Urinary bladder (tissue), 4 donors: ENCODE data around the gene ZNF410. TPM values are rescaled to one million over a fixed set of nuclear protein-coding genes. Genes with fewer than 3 reads are reported as not detected.
"Not testable (repeated sequence)": the region's sequence is repeated elsewhere in the genome, so short reads cannot be mapped to it uniquely, and the experiment has no call there.

ENCODE experiments used
- DNase-seq: peaks from one replicate; pipeline ENCODE4 v3.0.0-alpha.2; 2015; ENCODE audit errors: extremely low spot score
- H3K27ac ChIP-seq: one replicate; pipeline ENCODE4 v1.5.1; 2013; ENCODE audit warnings: low read depth, mild to moderate bottlenecking, moderate library complexity
- H3K36me3 ChIP-seq: one replicate; pipeline ENCODE4 v1.6.1; 2013; ENCODE audit warnings: mild to moderate bottlenecking, moderate library complexity; ENCODE audit not compliant: insufficient read depth
- H3K4me1 ChIP-seq: one replicate; pipeline ENCODE4 v1.6.1; 2013; ENCODE audit warnings: mild to moderate bottlenecking, moderate library complexity; ENCODE audit not compliant: insufficient read depth
- H3K4me3 ChIP-seq: one replicate; pipeline ENCODE4 v1.5.1; 2013; ENCODE audit warnings: low read depth, low read length
- WGBS: extraction: QIAGEN DNeasy Blood & Tissue Kit; methylation state at CpG from one replicate; pipeline ENCODE4 v1.1.7; 2013; 5-methylcytosine and 5-hydroxymethylcytosine counted together
- polyA plus RNA-seq: library from polyadenylated mRNA; stranded (reverse); fragments of 200-250 nt; gene quantifications from one replicate; pipeline ENCODE4 v1.2.3, GENCODE V29; 2013
- total RNA-seq: library from RNA; depleted of rRNA; stranded (reverse); fragments of >200 nt; gene quantifications from one replicate; pipeline ENCODE4 v1.2.3, GENCODE V29; 2014
- donor health status: healthy with polysubstance abuse.
- donor health status: healthy.

ZNF410 gene
- total and polyA plus RNA-seq, 2 donors: 32.9 to 75.4 TPM

GRCh38 chr14:73869754-73870153, 16.9 kb upstream of the ZNF410 start:
- not testable (repeated sequence) for H3K36me3 ChIP-seq, H3K27ac ChIP-seq, DNase-seq, H3K4me1 ChIP-seq, H3K4me3 ChIP-seq
- 95% methylated on average over 11 of the region's 11 CpGs for WGBS

- no peak for DNase-seq
- Histone ChIP-seq H3K27ac (no peak overlapping the region), H3K4me3 (no peak overlapping the region), H3K36me3 (peaks cover 2% of the 10 kb centered on the region), H3K4me1 (no peaks in the 10 kb centered on the region)
- WGBS: 97% methylated on average over 2 of the region's 2 CpGs
Measured at GRCh38 chr14:73870525-73871235, 16.0 kb upstream of the ZNF410 start.

GRCh38 chr14:73873660-73874059, 13.0 kb upstream of the ZNF410 start:
- WGBS: 90% methylated on average over 3 of the region's 3 CpGs

GRCh38 chr14:73877790-73878189, 8.9 kb upstream of the ZNF410 start:
- no peaks in the 10 kb centered on the region for H3K4me1 ChIP-seq
- H3K27ac ChIP-seq: no peak overlapping the region
- no peak overlapping the region for H3K4me3 ChIP-seq
- no peak for DNase-seq
- 90% methylated on average over 3 of the region's 3 CpGs for WGBS
- H3K36me3 ChIP-seq: peaks cover 2% of the 10 kb centered on the region

More at GRCh38 chr14:73873660-73874059, 13.0 kb upstream of the ZNF410 start:
- no peak overlapping the region for H3K27ac ChIP-seq
- peaks cover 2% of the 10 kb centered on the region for H3K36me3 ChIP-seq
- no peaks in the 10 kb centered on the region for H3K4me1 ChIP-seq
- no peak for DNase-seq
- no peak overlapping the region for H3K4me3 ChIP-seq

- Histone ChIP-seq H3K27ac (no peak overlapping the region), H3K4me3 (no peak overlapping the region), H3K36me3 (no peaks in the 10 kb centered on the region), H3K4me1 (no peaks in the 10 kb centered on the region)
- WGBS: 79% methylated on average over 6 of the region's 6 CpGs
- no peak for DNase-seq
Measured at GRCh38 chr14:73878436-73878835, 8.2 kb upstream of the ZNF410 start.

GRCh38 chr14:73879027-73879426, 7.6 kb upstream of the ZNF410 start:
- Histone ChIP-seq H3K36me3 (no peaks in the 10 kb centered on the region), H3K27ac (no peak overlapping the region), H3K4me3 (no peak overlapping the region), H3K4me1 (no peaks in the 10 kb centered on the region)
- 63% methylated on average over 1 of the region's 1 CpG for WGBS
- DNase-seq: no peak

GRCh38 chr14:73884438-73885190, 2.0 kb upstream of the ZNF410 start:
- no peak overlapping the region for H3K4me3 ChIP-seq
- 76% methylated on average over 8 of the region's 8 CpGs for WGBS
- DNase-seq: no peak
- H3K36me3 ChIP-seq: no peaks in the 10 kb centered on the region
- H3K27ac ChIP-seq: no peak overlapping the region
- peaks cover 1% of the 10 kb centered on the region for H3K4me1 ChIP-seq

- 2% methylated on average over 7 of the region's 7 CpGs for WGBS
- no peaks in the 10 kb centered on the region for H3K36me3 ChIP-seq
- no peak for DNase-seq
- peak overlapping the region; percentile 91 for H3K27ac ChIP-seq
- peaks cover 1% of the 10 kb centered on the region for H3K4me1 ChIP-seq
- H3K4me3 ChIP-seq: peak overlapping the region; percentile 72
Measured at GRCh38 chr14:73887318-73887616, 608 bp downstream of the ZNF410 start.

GRCh38 chr14:73887694-73888459, 1.2 kb downstream of the ZNF410 start:
- no peak for DNase-seq
- H3K4me3 ChIP-seq: peak overlapping the region; percentile 72
- H3K4me1 ChIP-seq: peaks cover 1% of the 10 kb centered on the region
- 29% methylated on average over 7 of the region's 7 CpGs for WGBS
- no peaks in the 10 kb centered on the region for H3K36me3 ChIP-seq
- peak overlapping the region; percentile 32 for H3K27ac ChIP-seq

GRCh38 chr14:73888460-73888725, 1.7 kb downstream of the ZNF410 start:
- peaks cover 1% of the 10 kb centered on the region for H3K4me1 ChIP-seq
- 43% methylated on average over 3 of the region's 3 CpGs for WGBS
- no peak overlapping the region for H3K4me3 ChIP-seq
- H3K27ac ChIP-seq: no peak overlapping the region
- no peak for DNase-seq
- H3K36me3 ChIP-seq: no peaks in the 10 kb centered on the region

GRCh38 chr14:73888971-73889370, 2.3 kb downstream of the ZNF410 start:
- H3K4me3 ChIP-seq: no peak overlapping the region
- no peak overlapping the region for H3K27ac ChIP-seq
- no peak for DNase-seq
- WGBS: 71% methylated on average over 2 of the region's 2 CpGs
- no peaks in the 10 kb centered on the region for H3K36me3 ChIP-seq
- H3K4me1 ChIP-seq: peaks cover 1% of the 10 kb centered on the region

GRCh38 chr14:73889376-73889775, 2.7 kb downstream of the ZNF410 start:
- DNase-seq: no peak
- peaks cover 1% of the 10 kb centered on the region for H3K4me1 ChIP-seq
- H3K4me3 ChIP-seq: no peak overlapping the region
- 79% methylated on average over 5 of the region's 5 CpGs for whole genome bisulfite sequencing
- no peaks in the 10 kb centered on the region for H3K36me3 ChIP-seq
- no peak overlapping the region for H3K27ac ChIP-seq

- H3K36me3 ChIP-seq, H3K4me3 ChIP-seq, DNase-seq, H3K27ac ChIP-seq, H3K4me1 ChIP-seq: not testable (repeated sequence)
- 93% methylated on average over 6 of the region's 6 CpGs for WGBS
Measured at GRCh38 chr14:73894180-73894687, 7.6 kb downstream of the ZNF410 start.

GRCh38 chr14:73895939-73896338, 9.3 kb downstream of the ZNF410 start:
- H3K27ac ChIP-seq: no peak overlapping the region
- 70% methylated on average over 1 of the region's 1 CpG for WGBS
- DNase-seq: no peak
- no peak overlapping the region for H3K4me3 ChIP-seq
- H3K4me1 ChIP-seq: no peaks in the 10 kb centered on the region
- peaks cover 7% of the 10 kb centered on the region for H3K36me3 ChIP-seq
